Activated T-cell treated with anti-CD3 and anti-CD28 coated beads for 24 hours (primary cell): ENCODE measurements around the gene HEPHL1.
"Not testable (repeated sequence)": the region's sequence is repeated elsewhere in the genome, so short reads cannot be mapped to it uniquely, and the experiment has no call there.

ENCODE experiments used
- DNase-seq: peaks from one replicate; pipeline ENCODE4 v3.0.0-alpha.2; 2020; ENCODE audit warnings: low read depth

HEPHL1 gene

GRCh38 chr11:94020777-94021481 is at the start of gene HEPHL1:
Gene HEPHL1, plus strand, starts transcription at chr11:94021354. Its CDS starts 15 bp downstream, at chr11:94021369.
- no peak for DNase-seq

GRCh38 chr11:93972790-93973189 is 48.4 kb upstream of the HEPHL1 start:
- DNase-seq, result no peak

- not testable (repeated sequence) for DNase-seq
These were observed 47.7 kb upstream of the HEPHL1 start for GRCh38 chr11:93973322-93974051.

GRCh38 chr11:93974759-93975158 is 46.4 kb upstream of the HEPHL1 start:
- DNase-seq, result no peak

- DNase-seq, result not testable (repeated sequence)
These were observed 44.4 kb upstream of the HEPHL1 start for GRCh38 chr11:93976577-93977254.

- no peak for DNase-seq
These were observed 37.5 kb upstream of the HEPHL1 start for GRCh38 chr11:93983542-93984195.

GRCh38 chr11:93984196-93984567 is 37.0 kb upstream of the HEPHL1 start:
- DNase-seq, result no peak

- DNase-seq, result no peak
These were observed 36.2 kb upstream of the HEPHL1 start for GRCh38 chr11:93984936-93985335.

- DNase-seq, result no peak
These were observed 34.4 kb upstream of the HEPHL1 start for GRCh38 chr11:93986716-93987115.

GRCh38 chr11:93988455-93988854 is 32.7 kb upstream of the HEPHL1 start:
- DNase-seq, result no peak

GRCh38 chr11:93988912-93989311 is 32.2 kb upstream of the HEPHL1 start:
- DNase-seq, result no peak

GRCh38 chr11:93993747-93994146 is 27.4 kb upstream of the HEPHL1 start:
- DNase-seq, result no peak

GRCh38 chr11:93997741-93998140 is 23.4 kb upstream of the HEPHL1 start:
- no peak for DNase-seq

- no peak for DNase-seq
These were observed 20.5 kb upstream of the HEPHL1 start for GRCh38 chr11:94000659-94001058.

- no peak for DNase-seq
These were observed 18.9 kb upstream of the HEPHL1 start for GRCh38 chr11:94002226-94002625.

- no peak for DNase-seq
These were observed 13.7 kb upstream of the HEPHL1 start for GRCh38 chr11:94007426-94007825.

GRCh38 chr11:94007906-94008305 is 13.2 kb upstream of the HEPHL1 start:
- DNase-seq, result no peak

GRCh38 chr11:94010136-94010535 is 11.0 kb upstream of the HEPHL1 start:
- DNase-seq, result no peak

GRCh38 chr11:94011478-94011877 is 9.7 kb upstream of the HEPHL1 start:
- DNase-seq, result no peak

GRCh38 chr11:94017446-94017845 is 3.7 kb upstream of the HEPHL1 start:
- DNase-seq, result no peak

GRCh38 chr11:94018721-94019120 is 2.4 kb upstream of the HEPHL1 start:
- DNase-seq, result no peak

- no peak for DNase-seq
These were observed 2.7 kb downstream of the HEPHL1 start for GRCh38 chr11:94023856-94024255.

GRCh38 chr11:94024547-94024946 is 3.4 kb downstream of the HEPHL1 start:
- DNase-seq, result no peak
